H1 (cell line): Measurements from ENCODE around the gene NIPAL4.
"Not testable (repeated sequence)": the region's sequence is repeated elsewhere in the genome, so short reads cannot be mapped to it uniquely, and the experiment has no call there.

ENCODE experiments used
- ATF2 ChIP-seq: IDR thresholded peaks from 2 replicates; pipeline ENCODE4 v1.6.1; 2012; ENCODE audit warnings: low read length, inconsistent platforms
- CTCF ChIP-seq, 3 experiments: IDR thresholded peaks; 1 replicate in 2 of 3; 2 replicates in 1 of 3; pipeline versions ENCODE4 v1.5.1 to v1.6.1; 2011; ENCODE audit warnings: low read length in 3 of 3, mild to moderate bottlenecking in 3 of 3, inconsistent platforms in 2 of 3, low read depth in 1 of 3, moderate library complexity in 1 of 3; ENCODE audit not compliant: insufficient read depth in 1 of 3; ENCODE audit errors: control extremely low read depth in 1 of 3
- POLR2AphosphoS5 ChIP-seq: IDR thresholded peaks from 2 replicates; pipeline ENCODE4 v1.6.1; 2011; ENCODE audit warnings: low read depth, low read length
- RFX5 ChIP-seq: IDR thresholded peaks from 2 replicates; pipeline ENCODE4 v1.6.1; 2011; ENCODE audit warnings: low read depth, low read length, improper control_type of control experiment, borderline replicate concordance
- SP1 ChIP-seq: IDR thresholded peaks from 2 replicates; pipeline ENCODE4 v1.6.1; 2011; ENCODE audit warnings: low read depth, low read length
- YY1 ChIP-seq: IDR thresholded peaks from 2 replicates; pipeline ENCODE4 v1.6.1; 2011; ENCODE audit warnings: low read depth, mild to moderate bottlenecking, low read length

DNA sequence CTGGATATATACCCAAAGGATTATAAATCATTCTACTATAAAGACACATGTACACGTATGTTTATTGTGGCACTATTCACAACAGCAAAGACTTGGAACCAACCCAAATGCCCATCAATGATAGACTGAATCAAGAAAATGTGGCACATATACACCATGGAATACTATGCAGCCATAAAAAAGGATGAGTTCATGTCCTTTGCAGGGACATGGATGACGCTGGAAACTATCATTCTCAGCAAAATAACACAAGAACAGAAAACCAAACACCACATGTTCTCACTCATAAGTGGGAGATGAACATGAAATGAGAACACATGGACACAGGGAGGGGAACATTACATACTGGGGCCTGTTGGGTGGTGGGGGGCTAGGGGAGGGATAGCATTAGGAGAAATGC, 22.7 kb downstream of the NIPAL4 start:
- TF ChIP-seq ATF2; RFX5; CTCF (IDR thresholded peaks at IDR 0.05; ENCODE audit: control extremely low read depth in 1 of 3, insufficient read depth in 1 of 3, low read depth in 1 of 3, low read length in 3 of 3); POLR2AphosphoS5; SP1; YY1: not testable (repeated sequence)
